GM13977 (cell line): Measurements from ENCODE around the gene ARAP2.

Source experiments
- DNase-seq: peaks from one replicate; pipeline ENCODE4 v3.0.0; 2012; ENCODE audit warnings: low spot score
- in situ Hi-C: fragments of 300-500 bp; cut with MboI; formaldehyde crosslinking; loops from one replicate; pipeline ENCODE4 v1.12.0; 2022; ENCODE audit warnings: low sequenced_read_pairs, low pct_unique_long_range_greater_than_20kb, mixed read lengths, inconsistent platforms; ENCODE audit not compliant: unreplicated experiment
- TF ChIP-seq, protein P1 (sequence below): IDR thresholded peaks from 2 replicates; pipeline ENCODE4 v1.5.1; 2012; ENCODE audit warnings: mild to moderate bottlenecking, control low read depth; ENCODE audit not compliant: insufficient read depth; ENCODE audit errors: extremely low read depth, missing control alignments

ARAP2 gene

DNA sequence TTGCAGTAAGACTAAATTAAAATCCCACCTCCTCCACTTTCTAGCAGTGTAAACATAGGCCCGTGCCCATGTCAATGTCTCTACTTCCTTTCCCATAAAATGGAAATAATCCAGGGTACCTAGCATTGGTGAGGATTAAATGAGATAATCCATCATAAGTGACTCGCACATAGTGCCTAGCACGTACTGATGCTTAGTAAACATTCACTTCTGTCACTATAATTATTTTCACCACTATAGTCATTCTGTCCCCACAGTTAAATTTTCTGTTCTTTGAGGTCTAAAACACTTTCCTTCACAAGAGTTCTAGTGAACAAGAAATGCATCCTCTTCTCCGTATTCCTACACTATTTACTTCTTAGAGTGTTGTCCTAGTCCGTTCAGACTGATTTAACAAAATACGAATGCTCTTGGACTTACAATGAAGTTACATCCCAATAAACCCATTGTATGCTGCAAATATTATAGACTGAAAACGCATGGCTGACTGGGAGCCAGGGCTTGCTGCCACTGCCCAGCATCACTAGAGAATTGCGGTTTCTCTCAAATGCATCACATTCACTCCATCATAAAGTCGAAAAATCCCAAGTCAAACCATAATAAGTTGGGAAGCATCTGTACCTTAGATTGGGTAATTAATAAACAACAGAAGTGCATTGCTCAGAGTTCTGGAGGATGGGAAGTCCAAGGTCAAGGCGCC is 10.6 kb downstream of the ARAP2 start:
- TF ChIP-seq, protein P1, sequence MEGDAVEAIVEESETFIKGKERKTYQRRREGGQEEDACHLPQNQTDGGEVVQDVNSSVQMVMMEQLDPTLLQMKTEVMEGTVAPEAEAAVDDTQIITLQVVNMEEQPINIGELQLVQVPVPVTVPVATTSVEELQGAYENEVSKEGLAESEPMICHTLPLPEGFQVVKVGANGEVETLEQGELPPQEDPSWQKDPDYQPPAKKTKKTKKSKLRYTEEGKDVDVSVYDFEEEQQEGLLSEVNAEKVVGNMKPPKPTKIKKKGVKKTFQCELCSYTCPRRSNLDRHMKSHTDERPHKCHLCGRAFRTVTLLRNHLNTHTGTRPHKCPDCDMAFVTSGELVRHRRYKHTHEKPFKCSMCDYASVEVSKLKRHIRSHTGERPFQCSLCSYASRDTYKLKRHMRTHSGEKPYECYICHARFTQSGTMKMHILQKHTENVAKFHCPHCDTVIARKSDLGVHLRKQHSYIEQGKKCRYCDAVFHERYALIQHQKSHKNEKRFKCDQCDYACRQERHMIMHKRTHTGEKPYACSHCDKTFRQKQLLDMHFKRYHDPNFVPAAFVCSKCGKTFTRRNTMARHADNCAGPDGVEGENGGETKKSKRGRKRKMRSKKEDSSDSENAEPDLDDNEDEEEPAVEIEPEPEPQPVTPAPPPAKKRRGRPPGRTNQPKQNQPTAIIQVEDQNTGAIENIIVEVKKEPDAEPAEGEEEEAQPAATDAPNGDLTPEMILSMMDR = no peak
- no peak for DNase-seq
- in situ Hi-C loops = no loop called here

DNA sequence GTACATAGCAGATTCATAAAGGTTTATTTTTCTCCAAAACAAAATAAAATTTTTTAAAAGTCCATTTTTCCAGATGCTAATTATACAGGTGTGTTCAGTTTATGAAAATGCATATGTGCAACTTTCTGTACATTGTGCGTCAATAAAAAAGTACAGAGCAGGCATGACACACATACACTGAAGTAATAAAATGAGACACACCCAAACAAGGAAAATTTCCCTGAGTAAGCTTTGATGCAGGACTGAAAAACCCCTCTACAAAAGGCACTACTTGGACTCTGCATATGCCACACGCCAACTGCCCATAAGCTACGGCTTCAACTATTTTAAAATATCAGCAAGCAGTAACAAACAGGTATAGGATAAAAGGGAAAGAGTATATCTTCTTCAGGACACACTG is 13.8 kb downstream of the ARAP2 start:
- DNase-seq = no peak
- in situ Hi-C loops = no loop called here
- TF ChIP-seq, protein P1 = no peak

DNA sequence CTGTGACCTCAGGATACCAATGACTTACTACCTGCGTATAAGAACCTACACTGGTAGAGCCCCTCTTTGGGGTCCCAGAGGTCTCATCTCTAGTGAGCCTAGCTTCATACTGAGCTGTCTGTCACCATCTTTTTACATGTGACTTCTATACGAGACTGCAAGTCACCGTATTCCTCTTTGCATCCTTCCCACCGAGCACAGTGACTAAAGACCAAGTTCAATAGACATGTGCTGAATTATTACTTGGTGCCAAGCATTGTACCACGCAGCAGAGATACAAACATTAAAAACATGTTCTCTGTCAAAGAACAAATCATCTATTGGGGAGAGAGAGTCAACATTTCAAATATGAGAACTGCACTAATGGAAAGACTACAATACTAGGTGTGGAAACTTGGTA is 16.4 kb downstream of the ARAP2 start:
- no peak for DNase-seq
- in situ Hi-C loops = no loop called here
- TF ChIP-seq, protein P1 = no peak

GRCh38 chr4:36226430-36227227 is 17.7 kb downstream of the ARAP2 start:
- no peak for DNase-seq
- TF ChIP-seq, protein P1 = no peak
- in situ Hi-C loops = no loop called here

DNA sequence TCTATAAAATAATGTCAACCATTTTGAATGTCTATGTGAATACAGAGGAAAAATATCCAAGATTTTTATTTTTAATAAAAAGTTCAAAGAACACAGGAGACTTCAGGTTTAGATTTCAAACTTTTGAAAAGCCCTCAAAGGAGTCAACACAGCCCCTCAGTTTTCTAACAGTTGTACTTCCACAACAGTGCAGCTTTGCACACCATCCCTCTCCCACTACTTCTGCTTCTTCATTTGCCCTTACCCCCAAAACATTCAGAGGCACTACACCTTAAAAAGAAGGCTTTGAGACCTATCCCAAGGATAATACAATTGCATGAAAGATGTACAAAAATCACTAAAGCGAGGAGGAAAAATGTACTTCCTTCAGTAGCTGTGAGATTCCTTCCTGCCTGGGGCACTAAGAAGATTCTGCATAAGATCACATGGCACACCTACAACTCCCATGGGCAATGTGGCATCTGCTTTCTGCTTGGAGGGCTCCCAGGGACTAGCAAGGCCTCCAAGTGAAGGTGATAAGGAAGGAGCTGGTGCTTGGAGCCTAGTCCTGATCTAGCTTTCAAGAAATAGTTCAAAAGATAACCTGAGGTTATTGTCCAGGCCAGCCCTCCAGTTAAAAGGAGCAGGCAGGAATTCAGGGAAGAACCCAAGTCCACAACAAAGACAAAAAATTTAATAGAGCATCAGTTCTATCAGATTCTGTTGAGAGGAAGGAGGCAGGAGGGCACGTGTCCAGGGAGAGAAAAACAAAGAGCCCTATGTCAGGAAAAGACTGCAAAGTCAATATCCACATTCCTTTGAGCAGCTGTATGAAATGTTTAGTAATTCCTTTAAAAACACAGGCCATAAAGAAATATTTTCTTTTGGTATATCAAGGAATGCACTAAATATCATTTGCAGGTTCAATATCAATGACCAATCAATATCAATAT is 19.1 kb downstream of the ARAP2 start:
- DNase-seq = no peak
- TF ChIP-seq, protein P1 = no peak
- in situ Hi-C loops = no loop called here

GRCh38 chr4:36222702-36223101 is 21.6 kb downstream of the ARAP2 start:
- no peak for DNase-seq
- TF ChIP-seq, protein P1 = no peak
- in situ Hi-C loops = no loop called here
